Neutrophil (primary cell): ENCODE results near the gene CD209.
"Not testable (repeated sequence)": the region's sequence is repeated elsewhere in the genome, so short reads cannot be mapped to it uniquely, and the experiment has no call there.

Source experiments
- H3K27ac ChIP-seq: fragments of 200-600 bp; sonication (generic); 2 replicates; pipeline ENCODE4 v1.5.1; 2016; ENCODE audit warnings: mild to moderate bottlenecking, moderate library complexity
- H3K27me3 ChIP-seq: fragments of 200-600 bp; sonication (generic); 2 replicates; pipeline ENCODE4 v1.6.0; 2016; ENCODE audit warnings: mild to moderate bottlenecking
- H3K36me3 ChIP-seq: fragments of 200-600 bp; sonication (generic); 2 replicates; pipeline ENCODE4 v1.5.1; 2017
- H3K4me1 ChIP-seq, 2 experiments: fragments of 200-600 bp in 1 of 2; sonication (generic) in 1 of 2; 1 replicate in 1 of 2; 2 replicates in 1 of 2; pipeline versions ENCODE4 v1.5.1 to v1.6.1; 2013 to 2016; ENCODE audit warnings: low read depth in 1 of 2, low read length in 1 of 2, mild to moderate bottlenecking in 1 of 2, moderate library complexity in 1 of 2; ENCODE audit not compliant: control insufficient read depth in 1 of 2, insufficient read depth in 1 of 2
- H3K4me3 ChIP-seq, 2 experiments: fragments of 200-600 bp in 1 of 2; sonication (generic) in 1 of 2; 1 replicate in 1 of 2; 2 replicates in 1 of 2; pipeline ENCODE4 v1.5.1; 2013 to 2016; ENCODE audit warnings: low read depth in 1 of 2, low read length in 1 of 2, mild to moderate bottlenecking in 1 of 2, moderate library complexity in 1 of 2
- H3K9me3 ChIP-seq: fragments of 200-600 bp; sonication (generic); 2 replicates; pipeline ENCODE4 v1.5.1; 2016
- CTCF ChIP-seq: fragments of 200-600 bp; sonication (generic); IDR thresholded peaks from 2 replicates; pipeline ENCODE4 v1.5.1; 2016; ENCODE audit warnings: antibody characterized with exemption

The CD209 gene

GRCh38 chr19:7757358-7757757, 10.0 kb upstream of the CD209 start:
- Histone ChIP-seq H3K27me3 (no peaks in the 10 kb centered on the region), H3K9me3 (peaks cover 9% of the 10 kb centered on the region), H3K4me1 (no peaks in the 10 kb centered on the region), H3K36me3 (no peaks in the 10 kb centered on the region), H3K27ac (no peak overlapping the region), H3K4me3 (no peak overlapping the region)
- TF ChIP-seq CTCF, result no peak

- H3K9me3 ChIP-seq, result peaks cover 9% of the 10 kb centered on the region
- no peaks in the 10 kb centered on the region for H3K27me3 ChIP-seq
- no peak overlapping the region for H3K4me3 ChIP-seq
- no peaks in the 10 kb centered on the region for H3K4me1 ChIP-seq
- H3K36me3 ChIP-seq, result no peaks in the 10 kb centered on the region
- TF ChIP-seq CTCF, result no peak
- no peak overlapping the region for H3K27ac ChIP-seq
These were observed 8.9 kb upstream of the CD209 start for GRCh38 chr19:7756258-7756657.

GRCh38 chr19:7751157-7751783, 3.9 kb upstream of the CD209 start:
- no peaks in the 10 kb centered on the region for H3K27me3 ChIP-seq
- no peaks in the 10 kb centered on the region for H3K9me3 ChIP-seq
- TF ChIP-seq CTCF, result no peak
- no peak overlapping the region for H3K27ac ChIP-seq
- no peaks in the 10 kb centered on the region for H3K4me1 ChIP-seq
- H3K4me3 ChIP-seq, result no peak overlapping the region
- no peaks in the 10 kb centered on the region for H3K36me3 ChIP-seq

- H3K36me3 ChIP-seq, result no peaks in the 10 kb centered on the region
- H3K27ac ChIP-seq, result no peak overlapping the region
- no peaks in the 10 kb centered on the region for H3K27me3 ChIP-seq
- no peaks in the 10 kb centered on the region for H3K4me1 ChIP-seq
- no peaks in the 10 kb centered on the region for H3K9me3 ChIP-seq
- no peak overlapping the region for H3K4me3 ChIP-seq
- no peak for TF ChIP-seq CTCF
These were observed 1.4 kb upstream of the CD209 start for GRCh38 chr19:7748756-7749155.

GRCh38 chr19:7748171-7748570, 837 bp upstream of the CD209 start:
- H3K36me3 ChIP-seq, result no peaks in the 10 kb centered on the region
- H3K27ac ChIP-seq, result no peak overlapping the region
- no peak overlapping the region for H3K4me3 ChIP-seq
- H3K4me1 ChIP-seq, result no peaks in the 10 kb centered on the region
- no peaks in the 10 kb centered on the region for H3K27me3 ChIP-seq
- no peak for TF ChIP-seq CTCF
- H3K9me3 ChIP-seq, result no peaks in the 10 kb centered on the region

GRCh38 chr19:7746306-7746705, 1.0 kb downstream of the CD209 start:
- not testable (repeated sequence) for H3K27ac ChIP-seq, H3K27me3 ChIP-seq, H3K36me3 ChIP-seq, H3K4me3 ChIP-seq, H3K9me3 ChIP-seq, H3K4me1 ChIP-seq
